Neural progenitor cell (in vitro differentiated cells): Measurements from ENCODE around the gene COL23A1. TPM values are rescaled to one million over a fixed set of nuclear protein-coding genes. Genes with fewer than 3 reads are reported as not detected.

ENCODE experiments used
- DNase-seq: peaks from one replicate; pipeline ENCODE4 v3.0.0-alpha.2; 2016; ENCODE audit warnings: low spot score
- H2AFZ ChIP-seq: fragments of 200-600 bp; sonication (generic); replicated peaks from 2 replicates; pipeline ENCODE4 v1.6.1; 2016; ENCODE audit warnings: antibody characterized with exemption
- H3F3A ChIP-seq: fragments of 200-600 bp; sonication (generic); 2 replicates; pipeline ENCODE4 v1.6.1; 2016; ENCODE audit warnings: antibody characterized with exemption, low read depth
- H3K27ac ChIP-seq: fragments of 200-600 bp; sonication (generic); 2 replicates; pipeline ENCODE4 v1.5.1; 2016; ENCODE audit warnings: mild to moderate bottlenecking
- H3K27me3 ChIP-seq: fragments of 200-600 bp; sonication (generic); 2 replicates; pipeline ENCODE4 v1.6.1; 2016; ENCODE audit warnings: mild to moderate bottlenecking, moderate library complexity
- H3K36me3 ChIP-seq: fragments of 200-600 bp; sonication (generic); 2 replicates; pipeline ENCODE4 v1.5.1; 2016
- H3K4me1 ChIP-seq: fragments of 200-600 bp; sonication (generic); 2 replicates; pipeline ENCODE4 v1.6.1; 2016; ENCODE audit warnings: mixed run types
- H3K4me2 ChIP-seq: fragments of 200-600 bp; sonication (generic); 2 replicates; pipeline ENCODE4 v1.6.1; 2016
- H3K4me3 ChIP-seq: fragments of 200-600 bp; sonication (generic); 2 replicates; pipeline ENCODE4 v1.5.1; 2016
- H3K79me2 ChIP-seq: fragments of 200-600 bp; sonication (generic); 2 replicates; pipeline ENCODE4 v1.6.1; 2016; ENCODE audit warnings: low read depth
- H3K9ac ChIP-seq: fragments of 200-600 bp; sonication (generic); 2 replicates; pipeline ENCODE4 v1.6.1; 2016
- H3K9me3 ChIP-seq: fragments of 200-600 bp; sonication (generic); 2 replicates; pipeline ENCODE4 v1.5.1; 2016; ENCODE audit warnings: low read depth
- H4K20me1 ChIP-seq: fragments of 200-600 bp; sonication (generic); 2 replicates; pipeline ENCODE4 v1.6.1; 2016; ENCODE audit warnings: low read depth
- H3K27ac Mint-ChIP-seq: 3 replicates; pipeline ENCODE4 v1.8.0; 2021; ENCODE audit warnings: mixed read lengths
- H3K27me3 Mint-ChIP-seq: 2 replicates; pipeline ENCODE4 v1.8.0; 2022; ENCODE audit warnings: low read depth, mild to moderate bottlenecking, inconsistent platforms, moderate library complexity, mixed read lengths; ENCODE audit not compliant: insufficient read depth
- H3K36me3 Mint-ChIP-seq: 3 replicates; pipeline ENCODE4 v1.8.0; 2021; ENCODE audit warnings: mixed read lengths
- H3K4me1 Mint-ChIP-seq: 3 replicates; pipeline ENCODE4 v1.8.0; 2021; ENCODE audit warnings: mixed read lengths
- H3K4me3 Mint-ChIP-seq: 3 replicates; pipeline ENCODE4 v1.8.0; 2021; ENCODE audit warnings: mild to moderate bottlenecking, moderate library complexity, mixed read lengths
- H3K9me3 Mint-ChIP-seq: 3 replicates; pipeline ENCODE4 v1.8.0; 2020; ENCODE audit warnings: mixed read lengths
- EZH2 ChIP-seq: fragments of 200-600 bp; sonication (generic); IDR thresholded peaks from 2 replicates; pipeline ENCODE4 v1.6.1; 2017; ENCODE audit warnings: antibody characterized with exemption, mild to moderate bottlenecking, moderate library complexity
- EZH2phosphoT487 ChIP-seq: fragments of 200-600 bp; sonication (generic); IDR thresholded peaks from 2 replicates; pipeline ENCODE4 v1.6.1; 2017; ENCODE audit warnings: antibody characterized with exemption
- total RNA-seq: library from RNA; depleted of rRNA; stranded (reverse); fragments of >200 nt; gene quantifications from 2 replicates; pipeline ENCODE4 v1.2.3, GENCODE V29; 2015; ENCODE audit warnings: low replicate concordance
- TF ChIP-seq, protein P1 (sequence below): fragments of 200-600 bp; sonication (generic); IDR thresholded peaks from 2 replicates; pipeline ENCODE4 v1.5.1; 2017; ENCODE audit warnings: antibody characterized with exemption, mild to moderate bottlenecking

The COL23A1 gene
- total RNA-seq, 1 donor from 2014 or later: not detected

DNA sequence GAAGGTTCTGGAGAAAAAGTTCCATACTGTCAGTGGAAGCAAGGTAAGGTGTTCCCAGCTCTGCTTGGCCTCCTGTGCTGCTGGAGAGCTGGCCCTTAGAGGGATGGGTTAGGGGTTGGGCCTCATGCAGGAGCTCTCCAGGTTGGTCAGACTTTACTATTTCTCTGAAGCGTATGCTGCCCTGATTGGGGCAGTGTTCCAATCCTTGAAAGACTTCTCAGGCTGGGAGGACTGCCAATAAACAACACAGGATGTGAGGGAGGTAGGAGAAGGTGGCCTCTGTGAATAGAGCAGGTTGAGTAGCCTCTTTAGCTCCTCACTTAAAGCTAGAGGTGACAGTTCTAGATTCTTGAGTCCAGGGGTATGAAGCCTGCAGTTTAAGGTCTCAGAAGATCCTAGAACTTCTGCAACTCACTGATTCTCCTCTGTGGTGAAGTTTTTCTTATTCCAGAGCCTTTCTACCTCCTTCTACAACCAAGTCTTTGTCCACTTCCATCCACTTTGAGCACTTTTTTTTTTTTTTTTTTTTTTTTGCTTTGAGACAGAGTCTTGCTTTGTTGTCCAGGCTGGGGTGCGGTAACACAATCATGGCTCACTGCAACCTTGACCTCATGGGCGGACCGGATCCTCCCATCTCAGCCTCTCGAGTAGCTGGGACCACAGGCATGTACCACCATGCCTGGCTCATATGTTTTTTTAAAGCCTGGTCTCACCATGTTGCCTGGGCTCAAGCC is 382.8 kb downstream of the COL23A1 start:
- Histone ChIP-seq H3K4me2 (peak overlapping the region; percentile 88), H3K4me3 (peak overlapping the region; percentile 94), H3K27me3 (peaks cover 3% of the 10 kb centered on the region), H3K27ac (no peak overlapping the region), H3K79me2 (peaks cover 67% of the 10 kb centered on the region), H3K36me3 (peaks cover 17% of the 10 kb centered on the region), H3K9ac (no peak overlapping the region), H3F3A (peaks cover 77% of the 10 kb centered on the region), H2AFZ (no peak overlapping the region), H3K9me3 (no peaks in the 10 kb centered on the region), H3K4me1 (peaks cover 16% of the 10 kb centered on the region), H4K20me1 (peaks cover 74% of the 10 kb centered on the region)
- H3K36me3 Mint-ChIP-seq: peaks cover 43% of the 10 kb centered on the region
- DNase-seq: no peak
- peaks cover 21% of the 10 kb centered on the region for H3K4me1 Mint-ChIP-seq
- H3K9me3 Mint-ChIP-seq: peaks cover 2% of the 10 kb centered on the region
- H3K27ac Mint-ChIP-seq: no peak overlapping the region
- H3K27me3 Mint-ChIP-seq: peaks cover 27% of the 10 kb centered on the region
- TF ChIP-seq, protein P1, sequence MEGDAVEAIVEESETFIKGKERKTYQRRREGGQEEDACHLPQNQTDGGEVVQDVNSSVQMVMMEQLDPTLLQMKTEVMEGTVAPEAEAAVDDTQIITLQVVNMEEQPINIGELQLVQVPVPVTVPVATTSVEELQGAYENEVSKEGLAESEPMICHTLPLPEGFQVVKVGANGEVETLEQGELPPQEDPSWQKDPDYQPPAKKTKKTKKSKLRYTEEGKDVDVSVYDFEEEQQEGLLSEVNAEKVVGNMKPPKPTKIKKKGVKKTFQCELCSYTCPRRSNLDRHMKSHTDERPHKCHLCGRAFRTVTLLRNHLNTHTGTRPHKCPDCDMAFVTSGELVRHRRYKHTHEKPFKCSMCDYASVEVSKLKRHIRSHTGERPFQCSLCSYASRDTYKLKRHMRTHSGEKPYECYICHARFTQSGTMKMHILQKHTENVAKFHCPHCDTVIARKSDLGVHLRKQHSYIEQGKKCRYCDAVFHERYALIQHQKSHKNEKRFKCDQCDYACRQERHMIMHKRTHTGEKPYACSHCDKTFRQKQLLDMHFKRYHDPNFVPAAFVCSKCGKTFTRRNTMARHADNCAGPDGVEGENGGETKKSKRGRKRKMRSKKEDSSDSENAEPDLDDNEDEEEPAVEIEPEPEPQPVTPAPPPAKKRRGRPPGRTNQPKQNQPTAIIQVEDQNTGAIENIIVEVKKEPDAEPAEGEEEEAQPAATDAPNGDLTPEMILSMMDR: no peak
- no peak for TF ChIP-seq EZH2phosphoT487
- no peak for TF ChIP-seq EZH2
- H3K4me3 Mint-ChIP-seq: peak overlapping the region; percentile 86

DNA sequence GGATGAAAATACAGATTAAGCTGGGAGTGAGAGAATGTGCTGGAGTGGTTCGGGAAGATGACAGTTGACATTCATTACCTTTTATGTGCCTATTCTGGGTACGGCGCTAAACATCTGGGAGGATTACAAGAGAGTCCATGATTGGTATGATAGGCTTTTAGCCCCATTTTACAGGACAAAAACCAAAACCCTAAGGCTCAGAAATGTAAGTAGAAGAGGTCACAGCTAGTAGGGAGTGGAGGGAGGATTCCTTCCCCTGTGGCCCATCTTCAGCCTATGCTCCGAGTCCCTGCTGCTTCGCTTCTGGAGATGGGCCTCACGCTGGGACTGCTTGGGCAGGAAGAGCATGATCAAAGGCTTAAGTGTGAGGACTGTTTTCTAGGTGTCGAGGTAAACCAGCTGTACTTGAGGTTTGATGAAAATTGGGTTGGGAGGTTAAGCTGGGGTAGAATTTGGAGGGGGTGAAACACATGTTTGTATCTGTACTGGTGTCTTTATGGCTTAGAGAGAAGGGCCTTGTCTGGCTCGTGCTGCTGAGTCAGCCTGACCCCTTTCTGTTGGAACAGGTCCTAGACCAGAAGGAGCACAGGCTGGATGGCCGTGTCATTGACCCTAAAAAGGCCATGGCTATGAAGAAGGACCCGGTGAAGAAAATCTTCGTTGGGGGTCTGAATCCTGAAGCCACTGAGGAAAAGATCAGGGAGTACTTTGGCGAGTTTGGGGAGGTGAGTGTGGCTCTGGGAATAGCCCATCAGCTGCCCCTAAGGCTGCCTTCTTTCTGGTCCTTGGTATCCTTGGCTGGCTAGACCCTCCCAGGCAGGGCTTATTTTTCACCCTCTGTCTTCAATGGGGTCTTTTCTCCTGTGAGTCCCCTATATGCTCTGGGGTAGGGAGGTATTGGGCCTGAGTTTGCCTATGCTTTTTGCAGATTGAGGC is 383.8 kb downstream of the COL23A1 start:
- no peak for DNase-seq
- H3K27me3 Mint-ChIP-seq: peaks cover 29% of the 10 kb centered on the region
- peaks cover 41% of the 10 kb centered on the region for H3K36me3 Mint-ChIP-seq
- peak overlapping the region; percentile 97 for H3K9ac ChIP-seq
- peaks cover 21% of the 10 kb centered on the region for H3K4me1 Mint-ChIP-seq
- peaks cover 17% of the 10 kb centered on the region for H3K36me3 ChIP-seq
- H3K4me3 Mint-ChIP-seq: peak overlapping the region; percentile 86
- H3K27me3 ChIP-seq: peaks cover 9% of the 10 kb centered on the region
- peaks cover 16% of the 10 kb centered on the region for H3K4me1 ChIP-seq
- H3F3A ChIP-seq: peaks cover 76% of the 10 kb centered on the region
- H3K9me3 Mint-ChIP-seq: peaks cover 2% of the 10 kb centered on the region
- no peak overlapping the region for H3K27ac ChIP-seq
- TF ChIP-seq EZH2 (no peak), EZH2phosphoT487 (no peak)
- TF ChIP-seq, protein P1: no peak
- H4K20me1 ChIP-seq: peaks cover 64% of the 10 kb centered on the region
- peaks cover 67% of the 10 kb centered on the region for H3K79me2 ChIP-seq
- H3K27ac Mint-ChIP-seq: peak overlapping the region; percentile 40
- H3K9me3 ChIP-seq: no peaks in the 10 kb centered on the region
- no peak overlapping the region for H2AFZ ChIP-seq
- H3K4me2 ChIP-seq: peak overlapping the region; percentile 88
- peak overlapping the region; percentile 94 for H3K4me3 ChIP-seq

DNA sequence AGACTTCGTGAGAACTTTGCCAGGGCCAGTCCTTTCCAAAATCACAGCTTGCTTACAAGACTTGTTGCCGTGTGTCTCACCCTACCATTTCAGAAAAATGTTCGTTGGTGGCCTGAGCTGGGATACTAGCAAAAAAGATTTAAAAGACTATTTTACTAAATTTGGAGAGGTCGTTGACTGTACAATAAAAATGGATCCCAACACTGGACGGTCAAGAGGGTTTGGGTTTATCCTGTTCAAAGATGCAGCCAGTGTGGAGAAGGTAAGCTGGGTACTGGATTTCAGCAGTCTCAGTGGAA is 384.5 kb downstream of the COL23A1 start:
- H3K4me3 ChIP-seq: peak overlapping the region; percentile 94
- peak overlapping the region; percentile 86 for H3K4me3 Mint-ChIP-seq
- no peak overlapping the region for H3K27ac Mint-ChIP-seq
- peak overlapping the region; percentile 88 for H3K4me2 ChIP-seq
- peaks cover 34% of the 10 kb centered on the region for H3K36me3 Mint-ChIP-seq
- H3F3A ChIP-seq: peaks cover 70% of the 10 kb centered on the region
- peaks cover 2% of the 10 kb centered on the region for H3K9me3 Mint-ChIP-seq
- no peak for DNase-seq
- TF ChIP-seq, protein P1: no peak
- TF ChIP-seq EZH2: no peak
- no peak for TF ChIP-seq EZH2phosphoT487
- H3K9ac ChIP-seq: peak overlapping the region; percentile 97
- no peaks in the 10 kb centered on the region for H3K9me3 ChIP-seq
- peaks cover 16% of the 10 kb centered on the region for H3K4me1 ChIP-seq
- no peak overlapping the region for H2AFZ ChIP-seq
- peaks cover 28% of the 10 kb centered on the region for H3K27me3 Mint-ChIP-seq
- H3K79me2 ChIP-seq: peaks cover 66% of the 10 kb centered on the region
- peaks cover 9% of the 10 kb centered on the region for H3K27me3 ChIP-seq
- no peak overlapping the region for H3K27ac ChIP-seq
- H3K36me3 ChIP-seq: peaks cover 17% of the 10 kb centered on the region
- peaks cover 57% of the 10 kb centered on the region for H4K20me1 ChIP-seq
- H3K4me1 Mint-ChIP-seq: peaks cover 21% of the 10 kb centered on the region
